ENCODE measurements around the gene JAK2.
A peak's percentile ranks its signal among the peaks of the same experiment; 100 is the strongest.
"Not testable (repeated sequence)": the region's sequence is repeated elsewhere in the genome, so short reads cannot be mapped to it uniquely, and the experiment has no call there.

JAK2 gene

DNA sequence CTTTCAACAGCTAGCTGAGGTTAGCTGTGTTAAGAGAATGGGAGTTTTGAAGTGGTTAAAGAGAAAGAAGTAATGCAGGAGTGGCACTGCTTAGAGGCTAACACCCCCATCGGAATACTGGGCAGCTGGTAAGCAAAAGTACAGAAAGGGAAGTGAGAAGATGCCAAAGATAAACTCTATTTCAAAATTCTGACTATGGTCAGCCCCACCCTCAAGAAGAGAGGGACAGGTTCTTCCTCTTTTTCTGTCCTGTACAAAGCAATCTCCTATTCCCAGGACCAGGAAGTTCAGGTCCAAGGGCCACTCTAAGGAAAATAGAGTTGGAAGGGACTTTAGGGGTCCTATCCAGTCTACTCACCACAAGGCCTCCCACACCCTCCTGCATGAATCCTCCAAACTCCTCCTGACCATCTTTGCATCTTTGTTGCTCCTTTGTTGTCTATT, 45.9 kb upstream of the JAK2 start:
- H3K4me1 ChIP-seq: peaks cover 0 to 77% (median 30%) of the 10 kb centered on the region in 4 donors
- no peak overlapping the region for H3K4me3 ChIP-seq
- H3K27ac ChIP-seq: peak overlapping the region; percentile 55 to 63
- TF ChIP-seq, protein P1, sequence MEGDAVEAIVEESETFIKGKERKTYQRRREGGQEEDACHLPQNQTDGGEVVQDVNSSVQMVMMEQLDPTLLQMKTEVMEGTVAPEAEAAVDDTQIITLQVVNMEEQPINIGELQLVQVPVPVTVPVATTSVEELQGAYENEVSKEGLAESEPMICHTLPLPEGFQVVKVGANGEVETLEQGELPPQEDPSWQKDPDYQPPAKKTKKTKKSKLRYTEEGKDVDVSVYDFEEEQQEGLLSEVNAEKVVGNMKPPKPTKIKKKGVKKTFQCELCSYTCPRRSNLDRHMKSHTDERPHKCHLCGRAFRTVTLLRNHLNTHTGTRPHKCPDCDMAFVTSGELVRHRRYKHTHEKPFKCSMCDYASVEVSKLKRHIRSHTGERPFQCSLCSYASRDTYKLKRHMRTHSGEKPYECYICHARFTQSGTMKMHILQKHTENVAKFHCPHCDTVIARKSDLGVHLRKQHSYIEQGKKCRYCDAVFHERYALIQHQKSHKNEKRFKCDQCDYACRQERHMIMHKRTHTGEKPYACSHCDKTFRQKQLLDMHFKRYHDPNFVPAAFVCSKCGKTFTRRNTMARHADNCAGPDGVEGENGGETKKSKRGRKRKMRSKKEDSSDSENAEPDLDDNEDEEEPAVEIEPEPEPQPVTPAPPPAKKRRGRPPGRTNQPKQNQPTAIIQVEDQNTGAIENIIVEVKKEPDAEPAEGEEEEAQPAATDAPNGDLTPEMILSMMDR (IDR thresholded peaks at IDR 0.05): no peak
- intact Hi-C loops (cut with DNase I; ENCODE audit: low total_unique reads): no loop called here
- DNase-seq: no peak
- H3K27me3 ChIP-seq: no peaks in the 10 kb centered on the region
- H3K36me3 ChIP-seq: no peaks in the 10 kb centered on the region
- no peaks in the 10 kb centered on the region for H3K9me3 ChIP-seq

DNA sequence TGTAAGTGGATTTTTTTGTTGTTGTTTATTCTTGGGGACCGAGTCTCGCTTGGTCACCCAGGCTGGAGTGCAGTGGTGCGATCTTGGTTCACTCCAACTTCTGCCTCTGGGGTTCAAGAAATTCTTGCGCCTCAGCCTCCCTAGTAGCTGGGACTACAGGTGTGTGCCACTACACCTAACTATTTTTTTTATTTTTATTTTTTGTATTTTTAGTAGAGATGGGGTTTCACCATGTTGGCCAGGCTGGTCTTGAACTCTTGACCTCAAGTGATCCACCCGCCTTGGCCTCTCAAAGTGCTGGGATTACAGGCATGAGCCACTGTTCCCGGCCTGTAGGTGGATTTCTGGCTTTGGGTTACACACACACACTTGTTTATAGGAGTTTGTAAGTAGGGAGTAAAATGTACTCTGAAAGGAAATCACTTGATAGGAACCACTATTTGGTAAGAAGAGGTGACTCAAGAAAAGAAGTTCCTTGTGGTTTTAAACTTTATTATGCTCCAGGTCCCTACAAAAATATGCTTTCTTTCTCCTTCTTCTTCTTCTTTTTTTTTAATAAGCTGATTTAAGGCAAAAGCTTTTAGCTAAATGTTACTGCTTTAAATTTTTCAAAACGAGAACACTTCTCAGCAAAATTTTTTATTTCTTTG, 42.9 kb upstream of the JAK2 start:
- intact Hi-C loops (cut with DNase I; ENCODE audit: low total_unique reads); H3K9me3 ChIP-seq; DNase-seq; H3K4me3 ChIP-seq; H3K27me3 ChIP-seq; H3K36me3 ChIP-seq: not testable (repeated sequence)
- Histone ChIP-seq H3K27ac (peak overlapping the region; percentile 71 to 76), H3K4me1 (peaks cover 0 to 73% (median 15%) of the 10 kb centered on the region in 4 donors)
- TF ChIP-seq, protein P1 (IDR thresholded peaks at IDR 0.05): peak; percentile 33 to 46

DNA sequence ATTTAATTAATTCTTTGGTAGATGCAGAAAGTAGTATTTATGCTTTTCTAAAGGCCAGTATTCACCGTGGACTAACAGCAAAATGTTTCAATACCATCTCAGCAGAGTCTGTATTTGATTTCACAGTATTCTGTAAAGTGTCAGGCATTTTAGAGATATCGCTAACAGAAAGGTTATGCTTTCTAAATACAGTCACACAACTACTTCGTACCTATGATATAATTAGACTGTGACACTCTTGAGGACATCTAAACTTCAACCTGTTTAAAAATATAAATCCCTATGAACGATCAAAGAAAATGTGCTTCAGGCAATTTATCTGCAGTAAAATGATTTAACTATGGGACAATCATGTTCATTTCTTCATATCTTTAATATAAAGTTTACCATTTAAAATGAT, 41.7 kb upstream of the JAK2 start:
- no peak for DNase-seq
- Histone ChIP-seq H3K9me3 (no peaks in the 10 kb centered on the region), H3K4me3 (no peak overlapping the region), H3K27ac (peak overlapping the region; percentile 71 to 76), H3K4me1 (peaks cover 0 to 72% (median 16%) of the 10 kb centered on the region in 4 donors), H3K27me3 (no peaks in the 10 kb centered on the region), H3K36me3 (no peaks in the 10 kb centered on the region)
- TF ChIP-seq, protein P1 (IDR thresholded peaks at IDR 0.05): no peak
- intact Hi-C loops (cut with DNase I; ENCODE audit: low total_unique reads): no loop called here

DNA sequence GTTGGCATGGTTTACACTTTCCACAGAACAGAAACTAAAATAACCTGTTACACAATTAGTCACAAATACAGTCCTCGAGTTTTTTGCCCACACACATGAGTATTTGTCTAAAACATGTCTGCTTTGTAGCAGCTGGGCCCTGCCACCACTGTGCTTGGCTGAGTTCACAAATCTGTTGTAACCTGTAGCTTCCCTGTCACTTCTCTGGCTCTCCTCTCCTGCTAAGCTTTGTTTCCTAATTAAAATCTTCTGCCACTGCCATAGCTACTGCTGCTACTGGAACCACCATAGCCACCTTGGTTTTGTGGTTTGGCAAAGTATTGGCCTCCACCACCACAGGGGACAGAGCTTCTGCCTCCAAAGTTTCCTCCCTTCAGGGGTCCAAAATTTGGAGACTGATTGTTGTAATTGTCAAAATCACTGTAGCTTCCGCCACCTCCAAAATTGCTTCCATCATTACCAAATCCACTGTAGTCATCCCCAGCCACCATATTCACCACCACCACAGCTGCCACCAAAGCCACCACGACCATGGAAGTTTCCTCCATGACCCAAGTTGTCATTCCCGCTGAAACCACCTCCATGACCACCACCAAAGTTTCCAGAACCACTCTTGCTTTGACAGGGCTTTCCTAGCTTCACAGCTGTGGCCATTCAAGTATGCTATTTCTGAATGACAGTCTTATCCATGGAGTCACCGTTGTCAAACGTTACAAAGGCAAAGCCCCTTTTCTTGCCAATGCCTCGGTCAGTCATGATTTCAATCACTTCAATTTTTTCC, 40.5 kb upstream of the JAK2 start:
- DNase-seq; H3K36me3 ChIP-seq; H3K9me3 ChIP-seq; H3K4me3 ChIP-seq; intact Hi-C loops (cut with DNase I; ENCODE audit: low total_unique reads); H3K27me3 ChIP-seq: not testable (repeated sequence)
- peaks cover 0 to 59% (median 9%) of the 10 kb centered on the region in 4 donors for H3K4me1 ChIP-seq
- peak overlapping the region; percentile 54 to 56 for H3K27ac ChIP-seq

DNA sequence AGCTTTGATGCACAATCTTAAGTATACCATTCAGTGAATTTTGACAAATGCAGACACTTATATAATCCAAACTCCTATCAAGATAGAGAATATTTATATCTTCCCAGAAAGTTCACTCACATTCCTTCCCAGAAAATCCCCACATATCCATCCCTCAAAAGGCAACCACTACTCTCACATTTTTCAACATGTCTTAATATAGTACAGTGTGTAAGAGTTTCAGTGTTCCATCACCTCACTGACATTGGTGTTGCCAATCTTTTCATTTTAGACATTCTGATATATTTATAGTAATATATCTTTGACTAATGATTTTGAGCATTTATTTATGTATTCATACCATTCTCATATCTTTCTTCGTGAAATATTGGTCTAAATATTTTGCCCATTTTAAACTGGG, 38.1 kb upstream of the JAK2 start:
- Histone ChIP-seq H3K27me3 (no peaks in the 10 kb centered on the region), H3K9me3 (no peaks in the 10 kb centered on the region), H3K27ac (peak overlapping the region; percentile 42 to 43), H3K4me3 (no peak overlapping the region), H3K4me1 (peaks cover 0 to 47% (median 7%) of the 10 kb centered on the region in 4 donors), H3K36me3 (no peaks in the 10 kb centered on the region)
- no peak for DNase-seq
- intact Hi-C loops (cut with DNase I; ENCODE audit: low total_unique reads): no loop called here
- TF ChIP-seq, protein P1 (IDR thresholded peaks at IDR 0.05): no peak

DNA sequence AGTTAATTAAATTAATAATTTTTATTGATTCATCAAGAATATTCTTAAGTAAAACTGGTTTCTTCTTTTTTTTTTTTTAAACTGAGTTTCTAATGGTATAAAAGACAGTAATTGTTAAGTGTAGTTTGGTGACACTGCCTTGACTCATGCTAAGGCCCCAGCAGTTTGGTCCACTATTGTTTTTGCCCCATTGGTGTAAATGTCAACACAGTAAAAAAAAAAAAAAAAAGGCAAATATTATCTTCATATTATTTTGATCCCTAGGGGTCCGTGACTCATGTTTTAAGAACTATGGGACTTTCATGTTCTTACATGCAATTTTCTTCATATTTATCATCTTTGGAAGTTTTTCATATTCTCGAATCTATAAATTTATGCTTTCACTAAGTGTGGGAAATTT, 29.2 kb upstream of the JAK2 start:
- intact Hi-C loops (cut with DNase I; ENCODE audit: low total_unique reads): no loop called here
- Histone ChIP-seq H3K36me3 (no peaks in the 10 kb centered on the region), H3K9me3 (no peaks in the 10 kb centered on the region), H3K27ac (no peak overlapping the region), H3K4me1 (peaks cover 0 to 36% (median 7%) of the 10 kb centered on the region in 4 donors), H3K27me3 (no peaks in the 10 kb centered on the region), H3K4me3 (no peak overlapping the region)
- DNase-seq: no peak
- TF ChIP-seq, protein P1 (IDR thresholded peaks at IDR 0.05): no peak
